ENCODE data around the gene ATG7.
A peak's percentile ranks its signal among the peaks of the same experiment; 100 is the strongest.

The ATG7 gene

DNA sequence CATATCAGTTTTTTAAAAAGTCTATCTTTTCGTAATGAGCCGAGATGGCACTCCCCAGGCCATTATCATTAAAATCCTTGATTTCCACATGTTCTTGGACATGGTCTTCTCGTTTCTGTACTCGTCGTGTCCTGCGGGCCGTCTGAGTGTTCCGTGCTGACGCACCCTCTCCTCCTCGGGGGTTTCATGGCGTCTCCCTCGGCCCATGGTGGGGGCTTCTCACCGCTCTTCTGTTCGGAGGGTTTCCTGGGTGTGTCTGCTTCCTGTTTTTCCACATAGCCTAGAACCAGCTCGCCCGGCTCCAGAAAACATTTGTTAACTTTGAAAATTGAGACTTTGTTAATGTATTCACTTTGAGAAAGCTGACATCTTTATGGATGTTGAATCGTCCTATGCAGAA is 278.8 kb downstream of the ATG7 start:
- no peak overlapping the region for H3K4me3 ChIP-seq (ENCODE audit: low read length)
- no peak for DNase-seq (ENCODE audit: low read depth, low spot score)

- no peak for DNase-seq (ENCODE audit: low read depth, low spot score)
- H3K4me3 ChIP-seq (ENCODE audit: low read length), result no peak overlapping the region
Measured at GRCh38 chr3:11552289-11553264, 280.4 kb downstream of the ATG7 start.

- no peak overlapping the region for H3K4me3 ChIP-seq (ENCODE audit: low read length)
- no peak for DNase-seq (ENCODE audit: low read depth, low spot score)
Measured at GRCh38 chr3:11553436-11554235, 281.4 kb downstream of the ATG7 start.

- DNase-seq (ENCODE audit: low read depth, low spot score), result no peak
- H3K4me3 ChIP-seq (ENCODE audit: low read length), result no peak overlapping the region
Measured at GRCh38 chr3:11554236-11554610, 282.0 kb downstream of the ATG7 start.

GRCh38 chr3:11554666-11555065 is 282.5 kb downstream of the ATG7 start:
- no peak for DNase-seq (ENCODE audit: low read depth, low spot score)
- H3K4me3 ChIP-seq (ENCODE audit: low read length), result no peak overlapping the region

DNA sequence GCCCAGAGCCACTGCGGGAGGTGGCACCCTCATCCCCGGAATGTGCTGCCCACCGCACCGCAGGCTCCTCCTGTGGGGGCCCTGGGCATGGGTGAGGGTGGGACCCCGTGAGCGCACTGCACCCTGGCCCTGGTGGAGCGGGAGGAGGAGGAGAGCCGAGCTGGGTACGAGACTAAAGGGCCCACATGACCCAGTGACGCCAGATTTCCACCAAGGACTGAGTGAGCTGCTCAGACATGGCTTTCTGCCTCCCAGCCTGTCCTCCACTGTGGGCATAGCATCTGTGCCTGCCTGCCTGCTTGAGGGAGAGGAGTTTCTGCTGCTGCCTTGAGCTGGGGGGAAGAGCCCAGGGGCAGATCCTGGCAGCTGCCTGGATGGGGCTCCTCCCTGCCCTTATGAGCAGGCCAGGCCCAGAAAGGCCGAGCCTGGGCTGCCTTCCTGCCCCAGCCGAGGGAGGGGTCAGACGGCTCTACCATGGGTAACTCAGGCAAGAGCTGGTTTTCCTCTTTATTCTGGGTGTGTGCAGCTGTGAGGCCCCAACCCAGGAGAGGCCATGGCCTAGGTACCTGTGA is 283.1 kb downstream of the ATG7 start:
- no peak for DNase-seq (ENCODE audit: low read depth, low spot score)
- no peak overlapping the region for H3K4me3 ChIP-seq (ENCODE audit: low read length)

DNA sequence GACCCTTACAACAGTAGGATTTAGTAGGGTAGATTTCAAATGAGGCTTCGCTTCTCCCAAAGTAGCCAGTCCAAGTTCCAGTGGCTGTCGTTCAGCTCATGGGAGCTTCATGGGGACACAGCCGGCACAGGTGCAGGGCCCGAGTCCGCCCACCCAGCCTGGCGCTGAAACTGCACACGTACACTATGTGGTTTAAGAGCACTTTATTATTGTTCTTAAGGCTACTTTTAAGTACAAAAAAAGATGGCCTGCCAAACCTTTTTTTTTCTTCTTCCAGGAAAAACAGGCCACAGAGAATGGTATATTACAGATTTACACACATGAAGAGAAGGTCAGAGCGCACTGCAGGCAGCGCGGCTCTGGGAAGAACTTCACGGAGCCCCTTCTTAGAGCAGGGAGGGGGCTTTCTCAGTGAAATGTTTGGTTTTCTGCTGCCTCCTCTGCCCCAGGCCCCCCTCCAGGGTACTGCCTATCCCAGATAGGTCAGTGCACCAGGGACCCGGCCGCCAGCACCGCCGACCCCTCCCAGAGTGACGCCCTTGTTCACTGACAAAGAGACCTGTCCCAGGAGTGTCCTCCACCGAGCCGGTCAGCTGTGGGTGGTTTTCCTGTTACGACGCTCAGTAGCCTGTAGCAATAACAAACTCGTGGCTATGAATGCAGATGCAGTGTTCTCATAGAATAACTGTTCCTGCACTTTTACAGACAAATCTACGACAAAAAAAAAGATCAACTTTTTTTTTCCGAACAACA is 283.9 kb downstream of the ATG7 start:
- no peak overlapping the region for H3K4me3 ChIP-seq (ENCODE audit: low read length)
- DNase-seq (ENCODE audit: low read depth, low spot score), result no peak

DNA sequence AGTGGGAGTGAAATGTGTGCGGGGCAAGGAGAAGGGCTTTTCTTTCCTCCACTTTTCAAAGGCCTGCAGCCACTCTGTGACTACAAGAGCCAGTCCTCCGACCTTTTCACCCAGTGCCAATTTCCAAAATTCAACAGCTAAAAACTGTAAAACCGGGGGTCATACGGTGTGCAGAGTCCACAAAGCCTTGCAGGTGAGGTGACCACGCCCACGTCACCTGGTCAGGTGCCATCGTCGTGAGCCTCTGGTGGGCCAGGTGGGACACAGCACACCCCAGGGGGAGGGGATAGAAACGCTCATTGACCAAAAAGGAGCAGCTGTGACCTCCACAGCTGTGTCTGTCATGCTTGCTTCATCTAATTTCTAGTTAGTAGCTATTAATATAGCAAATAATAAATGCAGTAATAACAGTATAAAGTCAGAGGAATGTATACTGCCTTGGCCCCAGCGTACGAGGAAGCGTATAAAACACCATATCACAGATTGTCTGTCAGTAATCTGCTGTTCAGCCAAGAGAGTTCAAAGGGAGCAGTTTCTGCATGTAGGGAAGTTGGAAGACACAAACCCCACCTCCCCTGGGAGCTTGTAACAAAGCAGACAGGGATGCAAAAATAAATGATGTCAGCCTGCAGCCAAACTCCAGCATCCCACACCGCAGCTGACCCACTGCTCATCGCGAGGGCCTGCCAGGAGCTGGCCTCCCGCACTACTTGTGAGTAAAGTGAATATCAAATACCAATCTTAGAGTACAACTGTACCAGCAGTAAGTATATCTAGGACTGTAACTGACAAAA is 284.9 kb downstream of the ATG7 start:
- H3K4me3 ChIP-seq (ENCODE audit: low read length), result no peak overlapping the region
- no peak for DNase-seq (ENCODE audit: low read depth, low spot score)

- no peak overlapping the region for H3K4me3 ChIP-seq (ENCODE audit: low read length)
- DNase-seq (ENCODE audit: low read depth, low spot score), result peak; percentile 5
Measured at GRCh38 chr3:11558002-11558401, 285.8 kb downstream of the ATG7 start.

DNA sequence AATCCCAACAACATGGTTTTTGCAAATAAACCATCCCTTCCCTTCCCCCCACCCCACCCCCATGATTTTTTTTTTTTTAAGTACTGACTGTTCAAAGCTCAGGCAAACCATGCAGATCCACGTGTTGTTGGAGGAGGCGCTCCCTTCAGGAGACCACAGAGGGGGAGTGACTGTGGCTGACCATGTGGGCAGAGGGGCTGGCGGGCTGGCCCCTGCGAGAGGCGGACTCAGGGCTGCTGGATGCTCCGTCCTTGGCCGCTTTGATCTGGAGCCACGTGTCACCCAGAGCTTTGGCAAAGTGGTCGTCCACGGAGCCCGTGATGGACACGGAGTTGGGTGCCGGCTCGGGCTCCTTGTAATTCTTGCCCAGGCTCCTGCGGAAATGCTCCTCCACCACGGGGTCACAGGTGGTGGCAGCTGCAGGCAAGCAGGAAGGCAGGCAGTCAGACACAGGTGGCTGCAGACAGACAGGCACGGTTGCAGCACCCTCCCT is 286.3 kb downstream of the ATG7 start:
- no peak for DNase-seq (ENCODE audit: low read depth, low spot score)
- H3K4me3 ChIP-seq (ENCODE audit: low read length), result no peak overlapping the region

- DNase-seq (ENCODE audit: low read depth, low spot score), result no peak
Measured at GRCh38 chr3:11558918-11559815, 287.0 kb downstream of the ATG7 start.

DNA sequence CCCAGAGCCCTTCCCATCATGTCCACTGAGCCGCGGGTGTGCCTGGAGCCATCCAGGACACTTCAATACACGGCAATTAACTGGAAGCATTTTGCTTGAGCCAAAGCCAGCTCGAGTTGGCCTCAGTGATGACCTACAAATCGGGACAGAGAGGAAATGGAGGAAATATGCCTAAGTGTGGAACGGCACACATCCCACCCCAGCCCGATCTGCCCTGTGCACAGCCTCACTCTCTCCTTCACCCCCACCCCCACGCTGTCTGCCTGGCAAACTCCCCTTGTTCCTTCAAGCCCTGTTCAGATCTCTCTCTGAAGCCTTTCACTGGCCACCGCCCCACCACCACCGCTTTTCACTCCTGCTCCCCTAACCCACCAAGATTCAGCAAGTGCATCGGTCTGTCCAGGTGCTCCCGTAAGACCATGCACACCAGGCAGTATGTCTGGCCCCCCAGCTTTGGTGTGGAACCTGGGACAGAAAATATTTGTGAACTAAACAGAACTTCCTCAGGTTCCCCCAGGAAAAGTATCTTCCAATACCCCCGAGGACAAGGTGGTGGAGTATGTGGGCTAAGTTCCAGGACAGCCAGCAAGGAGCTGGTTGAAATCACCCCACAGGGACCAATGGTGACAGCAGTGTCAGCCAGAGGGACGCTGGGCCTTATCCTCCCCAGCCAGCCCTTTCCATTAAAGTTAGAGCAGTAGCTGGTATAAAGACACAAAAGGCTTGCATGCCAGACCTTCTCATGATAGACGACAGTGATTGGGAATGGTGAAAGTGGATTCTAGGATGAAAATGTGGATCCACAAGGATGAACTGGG is 287.8 kb downstream of the ATG7 start:
- no peak for DNase-seq (ENCODE audit: low read depth, low spot score)
- no peak overlapping the region for H3K4me3 ChIP-seq (ENCODE audit: low read length)

More at GRCh38 chr3:11558918-11559815, 287.0 kb downstream of the ATG7 start:
- H3K4me3 ChIP-seq (ENCODE audit: low read length), result no peak overlapping the region

- H3K4me3 ChIP-seq (ENCODE audit: low read length), result no peak overlapping the region
- DNase-seq (ENCODE audit: low read depth, low spot score), result no peak
Measured at GRCh38 chr3:11560746-11561145, 288.5 kb downstream of the ATG7 start.

GRCh38 chr3:11562277-11562881 is 290.2 kb downstream of the ATG7 start:
- no peak overlapping the region for H3K4me3 ChIP-seq (ENCODE audit: low read length)
- DNase-seq (ENCODE audit: low read depth, low spot score), result no peak

- no peak for DNase-seq (ENCODE audit: low read depth, low spot score)
- no peak overlapping the region for H3K4me3 ChIP-seq (ENCODE audit: low read length)
Measured at GRCh38 chr3:11563159-11563864, 291.1 kb downstream of the ATG7 start.

- no peak overlapping the region for H3K4me3 ChIP-seq (ENCODE audit: low read length)
- DNase-seq (ENCODE audit: low read depth, low spot score), result no peak
Measured at GRCh38 chr3:11563865-11564185, 291.6 kb downstream of the ATG7 start.
